Measurements from ENCODE around the gene PKD1.
A peak's percentile ranks its signal among the peaks of the same experiment; 100 is the strongest.
"Not testable (repeated sequence)": the region's sequence is repeated elsewhere in the genome, so short reads cannot be mapped to it uniquely, and the experiment has no call there.

Gene PKD1

GRCh38 chr16:2122934-2123683 is 12.6 kb downstream of the PKD1 start:
- DNase-seq = peak; percentile 52

- DNase-seq = no peak
Observed at GRCh38 chr16:2122429-2122828, 13.3 kb downstream of the PKD1 start.

GRCh38 chr16:2121853-2122252 is 13.8 kb downstream of the PKD1 start:
- DNase-seq = no peak

GRCh38 chr16:2121325-2121724 is 14.4 kb downstream of the PKD1 start:
- peak; percentile 71 for DNase-seq

- DNase-seq = not testable (repeated sequence)
Observed at GRCh38 chr16:2117960-2118722, 17.6 kb downstream of the PKD1 start.

- not testable (repeated sequence) for DNase-seq
Observed at GRCh38 chr16:2117341-2117740, 18.4 kb downstream of the PKD1 start.

- DNase-seq = not testable (repeated sequence)
Observed at GRCh38 chr16:2116428-2116827, 19.3 kb downstream of the PKD1 start.

GRCh38 chr16:2115591-2115973 is 20.1 kb downstream of the PKD1 start:
- DNase-seq = no peak

GRCh38 chr16:2114885-2115590 is 20.7 kb downstream of the PKD1 start:
- DNase-seq = not testable (repeated sequence)

GRCh38 chr16:2114225-2114624 is 21.5 kb downstream of the PKD1 start:
- not testable (repeated sequence) for DNase-seq

GRCh38 chr16:2112539-2113106 is 23.1 kb downstream of the PKD1 start:
- DNase-seq = not testable (repeated sequence)

- DNase-seq = not testable (repeated sequence)
Observed at GRCh38 chr16:2111412-2112335, 24.0 kb downstream of the PKD1 start.

GRCh38 chr16:2111009-2111353 is 24.7 kb downstream of the PKD1 start:
- not testable (repeated sequence) for DNase-seq

GRCh38 chr16:2110332-2111008 is 25.2 kb downstream of the PKD1 start:
- DNase-seq = not testable (repeated sequence)

GRCh38 chr16:2109872-2110271 is 25.8 kb downstream of the PKD1 start:
- DNase-seq = not testable (repeated sequence)

- DNase-seq = not testable (repeated sequence)
Observed at GRCh38 chr16:2109271-2109580, 26.5 kb downstream of the PKD1 start.

- not testable (repeated sequence) for DNase-seq
Observed at GRCh38 chr16:2108446-2109270, 27.0 kb downstream of the PKD1 start.

GRCh38 chr16:2107791-2108125 is 27.9 kb downstream of the PKD1 start:
- not testable (repeated sequence) for DNase-seq

GRCh38 chr16:2107121-2107790 is 28.4 kb downstream of the PKD1 start:
- not testable (repeated sequence) for DNase-seq

GRCh38 chr16:2106211-2106610 is 29.5 kb downstream of the PKD1 start:
- DNase-seq = not testable (repeated sequence)
